HG03521 (cell line): ENCODE measurements around the gene FHOD3.

ENCODE experiments used
- ATAC-seq: cut with Tn5 transposase; IDR thresholded peaks from one replicate; pipeline ENCODE4 v1.9.1; 2021; ENCODE audit warnings: mild to moderate bottlenecking, moderate library complexity; ENCODE audit not compliant: unreplicated experiment

The FHOD3 gene

DNA sequence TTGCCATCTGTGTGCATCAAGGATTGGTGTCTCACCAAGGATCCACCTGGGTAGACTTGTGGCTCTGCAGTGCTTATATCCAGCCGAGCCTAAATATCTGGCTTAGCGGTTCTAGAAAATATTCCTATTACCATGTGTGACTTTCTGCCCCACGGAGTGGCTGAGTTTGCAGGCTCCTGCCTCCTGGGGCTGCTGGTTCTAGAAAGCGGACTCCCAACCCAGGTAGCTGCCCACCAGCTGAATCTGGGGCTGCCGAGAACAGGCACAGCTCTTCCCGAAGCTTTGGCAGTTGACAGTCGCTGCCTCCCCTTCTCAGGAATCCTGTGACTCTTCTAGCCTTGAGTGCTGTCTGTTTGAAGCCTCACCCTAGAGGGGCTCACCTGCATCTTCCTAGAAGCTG lies 426.7 kb downstream of the FHOD3 start:
- ATAC-seq = no peak

DNA sequence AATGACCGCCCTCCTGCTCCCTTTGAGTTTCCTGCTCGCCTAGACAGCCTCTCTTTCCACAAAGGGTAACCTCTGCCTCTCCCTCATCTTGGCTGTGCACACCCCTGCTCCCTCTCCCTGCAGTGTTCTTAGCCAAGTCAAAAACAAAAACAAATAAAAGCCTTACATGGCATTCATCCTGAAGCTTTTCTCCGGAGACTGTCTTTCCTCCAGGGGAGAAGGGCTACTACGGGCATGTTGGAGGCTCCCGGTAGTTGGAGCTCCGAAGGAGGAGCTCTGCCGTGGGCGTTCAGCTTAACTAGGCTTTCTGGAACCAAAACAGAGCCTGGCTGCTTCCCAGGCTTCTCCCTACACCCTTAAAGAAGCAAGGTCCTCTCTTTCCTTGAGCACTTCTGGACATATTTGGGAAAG lies 427.1 kb downstream of the FHOD3 start:
- ATAC-seq = no peak

- ATAC-seq = no peak
Observed at GRCh38 chr18:36728345-36728744, 430.8 kb downstream of the FHOD3 start.

- no peak for ATAC-seq
Observed at GRCh38 chr18:36729197-36729596, 431.7 kb downstream of the FHOD3 start.

GRCh38 chr18:36732264-36732663 lies 434.8 kb downstream of the FHOD3 start:
- no peak for ATAC-seq

- ATAC-seq = no peak
Observed at GRCh38 chr18:36733150-36733549, 435.6 kb downstream of the FHOD3 start.

- ATAC-seq = no peak
Observed at GRCh38 chr18:36734596-36734995, 437.1 kb downstream of the FHOD3 start.

GRCh38 chr18:36735130-36735529 lies 437.6 kb downstream of the FHOD3 start:
- ATAC-seq = no peak

DNA sequence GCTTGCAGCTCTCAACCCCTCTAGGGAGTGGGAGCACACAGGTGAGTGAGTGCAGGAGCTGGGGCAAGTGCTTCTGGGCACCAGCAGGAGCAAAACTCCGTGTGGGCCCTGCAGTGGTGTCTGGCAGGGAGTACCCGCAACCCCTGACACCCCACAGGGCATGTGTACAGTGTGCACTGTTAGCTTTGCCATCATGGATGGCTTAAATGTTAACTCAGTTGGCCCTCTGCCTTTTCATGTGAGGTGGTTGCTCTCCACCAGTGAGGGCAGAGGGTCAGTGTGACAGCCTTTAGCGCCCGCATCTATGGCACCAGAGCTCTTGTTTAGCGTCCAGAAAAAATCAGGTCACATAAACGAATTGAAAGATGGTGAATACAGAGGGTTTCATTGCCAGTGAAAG lies 438.6 kb downstream of the FHOD3 start:
- no peak for ATAC-seq

DNA sequence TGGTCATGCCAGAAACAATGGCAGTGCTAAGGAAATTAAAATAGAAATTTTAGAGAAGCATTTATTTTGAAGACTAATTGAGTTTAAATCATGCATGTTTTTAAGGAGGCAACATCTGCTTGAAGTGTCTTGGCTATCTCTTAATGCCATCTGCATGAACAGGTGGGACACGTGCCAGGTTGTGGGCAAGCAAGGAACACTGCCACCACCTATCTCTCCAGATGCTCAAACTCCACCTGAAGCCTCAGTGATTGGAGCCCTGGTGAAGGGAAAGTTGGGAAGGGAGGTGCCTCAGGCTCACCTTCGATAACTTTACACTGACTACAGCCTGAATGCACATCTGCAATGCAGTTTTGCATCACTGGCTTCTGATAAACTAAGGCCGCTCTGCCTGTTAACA lies 439.8 kb downstream of the FHOD3 start:
- no peak for ATAC-seq

GRCh38 chr18:36744261-36744876 lies 446.9 kb downstream of the FHOD3 start:
- ATAC-seq = no peak

DNA sequence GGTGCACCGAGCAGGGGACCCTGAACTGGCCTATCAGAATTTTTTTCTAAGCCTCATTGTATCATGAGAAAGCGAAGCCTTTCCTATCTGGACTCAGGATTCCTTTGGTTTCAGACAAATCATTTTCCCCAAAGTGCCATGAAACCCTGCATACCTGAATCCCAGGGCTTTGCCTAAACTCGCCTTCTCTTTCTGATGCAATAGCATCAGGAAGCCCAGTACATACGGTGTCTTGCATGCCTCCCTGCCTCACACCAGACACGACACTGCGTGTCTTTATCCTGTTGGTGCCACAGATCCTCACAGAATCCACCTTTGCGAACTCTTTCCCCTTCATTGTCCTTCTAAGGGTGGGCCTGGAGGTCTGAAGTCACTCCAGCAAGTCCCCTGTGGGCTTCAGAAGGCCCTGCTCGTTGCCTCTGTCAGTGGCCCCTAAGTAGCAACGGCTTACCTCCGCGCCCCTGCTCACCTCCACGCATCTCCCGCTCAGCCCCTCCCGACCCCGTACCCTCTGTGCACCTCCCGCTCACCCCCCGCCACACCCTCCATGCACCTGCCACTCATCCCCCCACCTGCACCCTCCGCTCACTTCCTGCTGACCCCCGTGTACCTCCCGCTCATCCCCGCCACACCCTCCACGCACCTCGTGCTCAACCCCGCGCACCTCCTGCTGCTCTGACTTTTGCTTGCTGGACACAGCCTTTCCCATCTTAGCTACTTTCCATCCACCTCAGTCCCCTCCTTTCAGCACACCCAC lies 447.9 kb downstream of the FHOD3 start:
- no peak for ATAC-seq

GRCh38 chr18:36752929-36753865 lies 455.7 kb downstream of the FHOD3 start:
- no peak for ATAC-seq

GRCh38 chr18:36756242-36756641 lies 458.7 kb downstream of the FHOD3 start:
- ATAC-seq = no peak

- no peak for ATAC-seq
Observed at GRCh38 chr18:36757081-36757480, 459.6 kb downstream of the FHOD3 start.

DNA sequence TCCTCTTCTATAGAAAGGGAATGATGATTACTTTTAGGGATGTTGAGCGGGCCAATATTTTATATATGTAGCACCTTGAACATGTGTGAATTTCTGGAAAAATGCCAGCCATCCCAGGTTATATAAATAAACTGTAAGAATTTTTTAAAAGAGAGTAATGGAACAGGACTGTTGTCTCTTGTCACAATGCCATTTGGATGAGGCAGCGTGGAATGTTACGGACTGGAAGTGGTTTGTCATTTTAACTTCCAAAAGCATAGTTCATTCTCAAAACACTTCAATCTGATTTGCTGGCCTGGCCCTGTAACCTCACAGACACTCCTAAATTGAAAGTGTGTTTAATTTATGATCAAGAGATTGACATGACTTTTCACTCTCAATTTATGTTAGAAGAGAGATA lies 460.5 kb downstream of the FHOD3 start:
- no peak for ATAC-seq

GRCh38 chr18:36758623-36759022 lies 461.1 kb downstream of the FHOD3 start:
- no peak for ATAC-seq

DNA sequence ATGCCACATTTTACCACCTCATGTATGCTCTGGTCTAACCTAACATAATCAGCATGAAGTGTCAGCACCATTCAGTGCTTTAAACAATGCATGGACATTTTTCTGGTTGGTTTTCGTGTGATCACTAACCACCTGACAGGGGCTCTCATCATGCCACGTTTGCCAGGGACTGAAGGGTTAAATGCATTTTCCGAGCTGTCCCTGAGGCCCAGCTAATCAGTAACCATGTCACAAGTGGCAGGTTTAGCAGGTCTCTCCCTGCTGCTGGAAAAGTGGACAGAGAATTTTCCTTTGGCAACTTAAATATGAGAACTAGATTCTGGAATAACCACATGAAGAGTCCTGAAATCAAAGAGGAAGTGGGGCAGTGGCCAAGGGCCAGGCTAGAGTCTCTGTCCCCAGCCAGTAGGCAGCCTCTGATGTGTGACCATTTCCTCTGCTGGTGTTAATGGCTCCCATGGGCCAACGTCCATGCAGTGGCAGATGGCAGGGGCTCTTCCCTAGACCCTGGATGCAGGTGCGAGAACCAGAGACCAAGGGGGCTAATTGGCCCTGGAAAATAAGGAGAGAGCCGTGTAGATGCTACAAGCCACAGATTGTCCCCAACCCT lies 461.8 kb downstream of the FHOD3 start:
- no peak for ATAC-seq

- ATAC-seq = no peak
Observed at GRCh38 chr18:36760598-36760997, 463.1 kb downstream of the FHOD3 start.

DNA sequence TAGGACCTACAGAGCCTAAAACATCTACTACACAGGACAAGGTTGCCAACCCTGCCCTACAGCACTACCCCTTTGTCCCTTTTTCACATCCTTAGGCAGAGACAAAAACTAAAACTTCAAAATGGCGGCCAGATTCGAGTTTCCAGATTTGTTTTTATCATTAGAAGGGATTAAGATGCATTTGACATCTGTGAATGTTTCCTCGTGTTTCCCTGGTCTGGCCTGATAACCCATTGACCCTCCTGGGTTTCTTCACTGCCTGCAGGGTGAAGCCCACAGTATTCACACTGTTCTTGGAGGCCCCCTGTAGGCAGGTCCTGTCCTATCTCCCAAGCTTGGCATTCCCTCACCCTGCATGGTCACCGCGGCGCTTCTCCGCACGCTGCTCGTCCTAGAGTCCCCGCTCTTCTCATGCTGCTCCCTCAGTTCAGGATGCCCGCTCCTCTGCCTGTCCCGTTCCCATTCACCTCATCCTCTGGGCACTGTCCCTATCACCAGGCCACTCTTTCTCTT lies 463.7 kb downstream of the FHOD3 start:
- no peak for ATAC-seq

GRCh38 chr18:36762074-36762473 lies 464.6 kb downstream of the FHOD3 start:
- no peak for ATAC-seq
